ENCODE measurements around the gene DNAH3. TPM values are rescaled to one million over a fixed set of nuclear protein-coding genes. Genes with fewer than 3 reads are reported as not detected.
A peak's percentile ranks its signal among the peaks of the same experiment; 100 is the strongest.
"Not testable (repeated sequence)": the region's sequence is repeated elsewhere in the genome, so short reads cannot be mapped to it uniquely, and the experiment has no call there.

The DNAH3 gene
- total and polyA plus RNA-seq, 2 experiments from 2014 or later, result 0.70 to 1.3 TPM

DNA sequence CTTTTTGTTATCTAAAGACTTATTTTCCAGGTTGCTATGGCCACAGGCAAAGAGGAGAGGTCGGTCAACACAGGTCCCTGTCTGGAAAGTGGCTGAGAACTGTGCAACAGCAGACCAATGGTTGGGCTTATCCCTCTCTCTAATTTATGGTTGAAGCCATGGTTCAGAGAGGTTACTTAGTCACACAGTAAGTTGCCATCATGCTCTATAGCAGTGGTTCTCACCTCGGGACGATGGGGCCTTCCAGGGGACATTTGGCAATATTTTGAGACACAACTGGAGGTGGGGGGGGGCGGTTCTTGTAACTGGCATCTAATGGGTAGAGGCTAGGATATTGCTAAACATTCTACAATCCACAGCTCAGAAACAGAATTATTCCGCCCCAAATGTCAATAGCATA lies 7.0 kb upstream of the DNAH3 start:
- H3K27ac ChIP-seq (ENCODE audit: low read depth), result no peak overlapping the region
- no peak for DNase-seq (ENCODE audit: low spot score)
- peaks cover 33% of the 10 kb centered on the region for H3K79me2 ChIP-seq (replicated peaks; ENCODE audit: insufficient read depth)
- ATAC-seq, result no peak
- H3K27me3 ChIP-seq (ENCODE audit: insufficient read depth), result peaks cover 10% of the 10 kb centered on the region; the same call in 1 of the 2 replicates
- peak overlapping the region; percentile 87; the same call in 1 of the 2 replicates for H3K4me2 ChIP-seq
- peaks cover 16% of the 10 kb centered on the region for H4K20me1 ChIP-seq (replicated peaks; ENCODE audit: insufficient read depth)
- no peak overlapping the region; the same call in 1 of the 2 replicates for H3K4me3 ChIP-seq
- Mint-ChIP-seq H3K4me1 (peaks cover 11% of the 10 kb centered on the region), H3K9me3 (no peaks in the 10 kb centered on the region; the same call in 2 of the 3 replicates), H3K4me3 (peak overlapping the region; percentile 94), H3K27me3 (ENCODE audit: insufficient read depth, low read depth, poor library complexity) (peaks cover 9% of the 10 kb centered on the region), H3K27ac (no peak overlapping the region), H3K36me3 (ENCODE audit: low read depth) (peaks cover 16% of the 10 kb centered on the region)
- H3K36me3 ChIP-seq (ENCODE audit: insufficient read depth), result peaks cover 19% of the 10 kb centered on the region
- H3F3A ChIP-seq (replicated peaks; ENCODE audit: low read depth), result no peaks in the 10 kb centered on the region
- H2AFZ ChIP-seq, result no peak overlapping the region; the same call in 1 of the 2 replicates
- TF ChIP-seq POLR2AphosphoS5 (IDR thresholded peaks at IDR 0.05; ENCODE audit: low read depth), result no peak
- peaks cover 20% of the 10 kb centered on the region for H3K4me1 ChIP-seq (ENCODE audit: insufficient read depth)
- H3K9me2 ChIP-seq (ENCODE audit: insufficient read depth), result no peaks in the 10 kb centered on the region

DNA sequence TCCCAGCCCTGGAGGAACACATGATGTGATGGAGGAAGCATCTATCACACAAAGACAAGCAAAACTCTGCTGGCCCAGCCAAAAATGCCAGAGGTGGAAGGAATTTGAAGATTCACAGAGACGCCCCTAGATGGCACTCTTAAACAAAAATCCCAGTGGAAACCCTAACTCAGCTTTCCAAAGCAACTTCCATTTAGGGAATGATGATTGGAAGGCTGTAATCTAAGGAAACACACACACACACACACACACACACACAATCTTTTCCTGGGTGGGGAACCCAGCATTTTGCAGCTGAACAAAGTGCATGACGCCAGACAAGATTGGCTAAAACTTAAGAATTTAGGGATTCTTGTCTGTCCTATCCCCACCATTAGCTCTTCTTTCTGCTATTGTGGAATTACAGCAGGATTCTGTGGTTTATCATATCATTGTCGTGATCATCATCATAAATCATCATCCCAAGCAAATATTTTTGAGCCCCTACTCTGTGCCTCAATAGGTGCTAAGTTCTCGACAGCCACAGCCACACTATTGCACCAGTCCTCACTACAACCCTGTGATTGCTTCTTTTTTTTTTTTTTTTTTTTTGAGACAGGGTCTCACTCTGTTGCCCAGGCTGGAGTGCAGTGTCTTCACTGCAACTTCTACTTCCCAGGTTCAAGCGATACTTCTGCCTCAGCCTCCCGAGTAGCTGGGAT lies 6.3 kb upstream of the DNAH3 start:
- Mint-ChIP-seq H3K4me1 (peaks cover 11% of the 10 kb centered on the region), H3K27me3 (ENCODE audit: insufficient read depth, low read depth, poor library complexity) (peaks cover 11% of the 10 kb centered on the region), H3K4me3 (no peak overlapping the region; the same call in 2 of the 3 replicates), H3K36me3 (ENCODE audit: low read depth) (peaks cover 12% of the 10 kb centered on the region), H3K9me3 (no peaks in the 10 kb centered on the region; the same call in 2 of the 3 replicates), H3K27ac (no peak overlapping the region)
- peaks cover 25% of the 10 kb centered on the region for H3K79me2 ChIP-seq (replicated peaks; ENCODE audit: insufficient read depth)
- H3K4me1 ChIP-seq (ENCODE audit: insufficient read depth), result peaks cover 20% of the 10 kb centered on the region
- H3K4me3 ChIP-seq, result no peak overlapping the region
- H3K27me3 ChIP-seq (ENCODE audit: insufficient read depth), result peaks cover 10% of the 10 kb centered on the region; the same call in 1 of the 2 replicates
- TF ChIP-seq NANOG (IDR thresholded peaks at IDR 0.05; ENCODE audit: borderline replicate concordance) (no peak), JUNB (IDR thresholded peaks at IDR 0.05; ENCODE audit: unreplicated experiment) (no peak)
- TF ChIP-seq, protein P1, sequence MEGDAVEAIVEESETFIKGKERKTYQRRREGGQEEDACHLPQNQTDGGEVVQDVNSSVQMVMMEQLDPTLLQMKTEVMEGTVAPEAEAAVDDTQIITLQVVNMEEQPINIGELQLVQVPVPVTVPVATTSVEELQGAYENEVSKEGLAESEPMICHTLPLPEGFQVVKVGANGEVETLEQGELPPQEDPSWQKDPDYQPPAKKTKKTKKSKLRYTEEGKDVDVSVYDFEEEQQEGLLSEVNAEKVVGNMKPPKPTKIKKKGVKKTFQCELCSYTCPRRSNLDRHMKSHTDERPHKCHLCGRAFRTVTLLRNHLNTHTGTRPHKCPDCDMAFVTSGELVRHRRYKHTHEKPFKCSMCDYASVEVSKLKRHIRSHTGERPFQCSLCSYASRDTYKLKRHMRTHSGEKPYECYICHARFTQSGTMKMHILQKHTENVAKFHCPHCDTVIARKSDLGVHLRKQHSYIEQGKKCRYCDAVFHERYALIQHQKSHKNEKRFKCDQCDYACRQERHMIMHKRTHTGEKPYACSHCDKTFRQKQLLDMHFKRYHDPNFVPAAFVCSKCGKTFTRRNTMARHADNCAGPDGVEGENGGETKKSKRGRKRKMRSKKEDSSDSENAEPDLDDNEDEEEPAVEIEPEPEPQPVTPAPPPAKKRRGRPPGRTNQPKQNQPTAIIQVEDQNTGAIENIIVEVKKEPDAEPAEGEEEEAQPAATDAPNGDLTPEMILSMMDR (conservative IDR thresholded peaks at IDR 0.05; ENCODE audit: low read depth in 2 of 2), result peak; percentile 70 to 72
- TF ChIP-seq, protein P2, sequence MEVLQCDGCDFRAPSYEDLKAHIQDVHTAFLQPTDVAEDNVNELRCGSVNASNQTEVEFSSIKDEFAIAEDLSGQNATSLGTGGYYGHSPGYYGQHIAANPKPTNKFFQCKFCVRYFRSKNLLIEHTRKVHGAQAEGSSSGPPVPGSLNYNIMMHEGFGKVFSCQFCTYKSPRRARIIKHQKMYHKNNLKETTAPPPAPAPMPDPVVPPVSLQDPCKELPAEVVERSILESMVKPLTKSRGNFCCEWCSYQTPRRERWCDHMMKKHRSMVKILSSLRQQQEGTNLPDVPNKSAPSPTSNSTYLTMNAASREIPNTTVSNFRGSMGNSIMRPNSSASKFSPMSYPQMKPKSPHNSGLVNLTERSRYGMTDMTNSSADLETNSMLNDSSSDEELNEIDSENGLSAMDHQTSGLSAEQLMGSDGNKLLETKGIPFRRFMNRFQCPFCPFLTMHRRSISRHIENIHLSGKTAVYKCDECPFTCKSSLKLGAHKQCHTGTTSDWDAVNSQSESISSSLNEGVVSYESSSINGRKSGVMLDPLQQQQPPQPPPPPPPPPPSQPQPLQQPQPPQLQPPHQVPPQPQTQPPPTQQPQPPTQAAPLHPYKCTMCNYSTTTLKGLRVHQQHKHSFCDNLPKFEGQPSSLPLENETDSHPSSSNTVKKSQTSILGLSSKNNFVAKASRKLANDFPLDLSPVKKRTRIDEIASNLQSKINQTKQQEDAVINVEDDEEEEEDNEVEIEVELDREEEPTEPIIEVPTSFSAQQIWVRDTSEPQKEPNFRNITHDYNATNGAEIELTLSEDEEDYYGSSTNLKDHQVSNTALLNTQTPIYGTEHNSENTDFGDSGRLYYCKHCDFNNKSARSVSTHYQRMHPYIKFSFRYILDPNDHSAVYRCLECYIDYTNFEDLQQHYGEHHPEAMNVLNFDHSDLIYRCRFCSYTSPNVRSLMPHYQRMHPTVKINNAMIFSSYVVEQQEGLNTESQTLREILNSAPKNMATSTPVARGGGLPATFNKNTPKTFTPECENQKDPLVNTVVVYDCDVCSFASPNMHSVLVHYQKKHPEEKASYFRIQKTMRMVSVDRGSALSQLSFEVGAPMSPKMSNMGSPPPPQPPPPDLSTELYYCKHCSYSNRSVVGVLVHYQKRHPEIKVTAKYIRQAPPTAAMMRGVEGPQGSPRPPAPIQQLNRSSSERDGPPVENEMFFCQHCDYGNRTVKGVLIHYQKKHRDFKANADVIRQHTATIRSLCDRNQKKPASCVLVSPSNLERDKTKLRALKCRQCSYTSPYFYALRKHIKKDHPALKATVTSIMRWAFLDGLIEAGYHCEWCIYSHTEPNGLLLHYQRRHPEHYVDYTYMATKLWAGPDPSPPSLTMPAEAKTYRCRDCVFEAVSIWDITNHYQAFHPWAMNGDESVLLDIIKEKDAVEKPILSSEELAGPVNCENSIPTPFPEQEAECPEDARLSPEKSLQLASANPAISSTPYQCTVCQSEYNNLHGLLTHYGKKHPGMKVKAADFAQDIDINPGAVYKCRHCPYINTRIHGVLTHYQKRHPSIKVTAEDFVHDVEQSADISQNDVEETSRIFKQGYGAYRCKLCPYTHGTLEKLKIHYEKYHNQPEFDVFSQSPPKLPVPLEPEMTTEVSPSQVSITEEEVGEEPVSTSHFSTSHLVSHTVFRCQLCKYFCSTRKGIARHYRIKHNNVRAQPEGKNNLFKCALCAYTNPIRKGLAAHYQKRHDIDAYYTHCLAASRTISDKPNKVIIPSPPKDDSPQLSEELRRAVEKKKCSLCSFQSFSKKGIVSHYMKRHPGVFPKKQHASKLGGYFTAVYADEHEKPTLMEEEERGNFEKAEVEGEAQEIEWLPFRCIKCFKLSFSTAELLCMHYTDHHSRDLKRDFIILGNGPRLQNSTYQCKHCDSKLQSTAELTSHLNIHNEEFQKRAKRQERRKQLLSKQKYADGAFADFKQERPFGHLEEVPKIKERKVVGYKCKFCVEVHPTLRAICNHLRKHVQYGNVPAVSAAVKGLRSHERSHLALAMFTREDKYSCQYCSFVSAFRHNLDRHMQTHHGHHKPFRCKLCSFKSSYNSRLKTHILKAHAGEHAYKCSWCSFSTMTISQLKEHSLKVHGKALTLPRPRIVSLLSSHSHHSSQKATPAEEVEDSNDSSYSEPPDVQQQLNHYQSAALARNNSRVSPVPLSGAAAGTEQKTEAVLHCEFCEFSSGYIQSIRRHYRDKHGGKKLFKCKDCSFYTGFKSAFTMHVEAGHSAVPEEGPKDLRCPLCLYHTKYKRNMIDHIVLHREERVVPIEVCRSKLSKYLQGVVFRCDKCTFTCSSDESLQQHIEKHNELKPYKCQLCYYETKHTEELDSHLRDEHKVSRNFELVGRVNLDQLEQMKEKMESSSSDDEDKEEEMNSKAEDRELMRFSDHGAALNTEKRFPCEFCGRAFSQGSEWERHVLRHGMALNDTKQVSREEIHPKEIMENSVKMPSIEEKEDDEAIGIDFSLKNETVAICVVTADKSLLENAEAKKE (CRISPR knock-in tag; IDR thresholded peaks at IDR 0.05), result peak; percentile 17; the same call in 1 of the 2 replicates
- ATAC-seq (peak; percentile 4; the same call in 1 of the 3 replicates), DNase-seq (ENCODE audit: low spot score) (peak; percentile 86)
- H4K20me1 ChIP-seq (replicated peaks; ENCODE audit: insufficient read depth), result peaks cover 15% of the 10 kb centered on the region; the same call in 1 of the 2 replicates
- no peaks in the 10 kb centered on the region for H3K9me2 ChIP-seq (ENCODE audit: insufficient read depth)
- no peak overlapping the region for H3K4me2 ChIP-seq
- H3K27ac ChIP-seq (ENCODE audit: low read depth), result no peak overlapping the region
- H2AFZ ChIP-seq, result no peak overlapping the region
- peaks cover 12% of the 10 kb centered on the region for H3K36me3 ChIP-seq (ENCODE audit: insufficient read depth)
- no peaks in the 10 kb centered on the region for H3F3A ChIP-seq (replicated peaks; ENCODE audit: low read depth)

DNA sequence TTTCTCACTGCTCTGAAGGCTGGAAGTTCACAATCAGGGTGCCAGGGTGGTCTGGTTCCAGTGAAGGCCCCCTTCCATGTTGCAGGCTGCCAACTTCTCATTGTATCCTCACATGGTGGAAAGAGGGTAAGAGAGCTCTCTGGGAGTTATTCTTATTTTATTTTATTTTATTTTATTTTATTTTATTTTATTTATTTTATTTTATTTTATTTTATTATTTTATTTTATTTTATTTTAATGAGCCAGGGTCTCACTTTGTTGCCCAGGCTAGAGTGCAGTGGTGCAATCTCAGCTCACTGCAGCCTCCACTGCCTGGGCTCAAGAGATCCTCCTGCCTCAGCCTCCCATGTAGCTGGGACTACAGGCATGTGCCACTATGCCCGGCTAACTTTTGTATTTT lies 5.4 kb upstream of the DNAH3 start:
- Histone ChIP-seq H3K4me1 (ENCODE audit: insufficient read depth) (peaks cover 20% of the 10 kb centered on the region), H4K20me1 (replicated peaks; ENCODE audit: insufficient read depth) (0 out of 2 replicates have a peak, but pooled peaks cover 10% of the 10 kb centered on the region), H3K79me2 (replicated peaks; ENCODE audit: insufficient read depth) (peaks cover 18% of the 10 kb centered on the region), H3K27me3 (ENCODE audit: insufficient read depth) (peaks cover 15% of the 10 kb centered on the region)
- not testable (repeated sequence) for DNase-seq (ENCODE audit: low spot score); H3K27ac Mint-ChIP-seq; H3K27ac ChIP-seq (ENCODE audit: low read depth); H3K4me2 ChIP-seq; H3K4me3 Mint-ChIP-seq; H3K36me3 Mint-ChIP-seq (ENCODE audit: low read depth); H3F3A ChIP-seq (replicated peaks; ENCODE audit: low read depth); H3K9me3 Mint-ChIP-seq; H3K36me3 ChIP-seq (ENCODE audit: insufficient read depth); ATAC-seq; H3K4me3 ChIP-seq; H2AFZ ChIP-seq; H3K9me2 ChIP-seq (ENCODE audit: insufficient read depth)
- peaks cover 11% of the 10 kb centered on the region for H3K27me3 Mint-ChIP-seq (ENCODE audit: insufficient read depth, low read depth, poor library complexity)
- H3K4me1 Mint-ChIP-seq, result peaks cover 11% of the 10 kb centered on the region

Data from GM23338 (cell line).